IMR-90 (cell line): Measurements from ENCODE around the gene EPB41L5. TPM values are rescaled to one million over a fixed set of nuclear protein-coding genes. Genes with fewer than 3 reads are reported as not detected.
A peak's percentile ranks its signal among the peaks of the same experiment; 100 is the strongest.

ENCODE experiments used
- ATAC-seq: fragments of 200-7000 bp; cut with Tn5 transposase; 2 replicates; pipeline ENCODE4 v1.9.1; 2020; ENCODE audit warnings: low read depth, mild to moderate bottlenecking, moderate library complexity
- BruUV-seq: library from RNA; stranded (reverse); fragments of 400-500 nt; replicated peaks from 2 replicates; lab custom pipeline; 2021; lab: Mats Ljungman, UMichigan
- CTCF ChIA-PET: fragments of 300-600 bp; formaldehyde crosslinking; extraction: SDS; loops from one replicate; lab custom pipeline; 2021; ENCODE audit warnings: antibody characterized with exemption; lab: Yijun Ruan, JAX
- POLR2A ChIA-PET: fragments of 300-600 bp; sonication (Branson Sonifier 250); formaldehyde crosslinking; loops from one replicate; lab custom pipeline; 2022; ENCODE audit warnings: antibody characterized with exemption; ENCODE audit not compliant: unreplicated experiment; lab: Charles Lee
- DNase-seq: peaks from one replicate; pipeline ENCODE4 v3.0.0; 2013
- H2AFZ ChIP-seq: replicated peaks from 2 replicates; pipeline ENCODE3; 2013; ENCODE audit warnings: low read length, mild to moderate bottlenecking; ENCODE audit not compliant: poor library complexity
- H2AK5ac ChIP-seq: 2 replicates; pipeline ENCODE4 v1.6.1; 2013; ENCODE audit warnings: low read depth, low read length, inconsistent platforms
- H2AK9ac ChIP-seq: replicated peaks from 2 replicates; pipeline ENCODE3; 2013; ENCODE audit warnings: mild to moderate bottlenecking, low read depth, low read length, moderate library complexity; ENCODE audit not compliant: poor library complexity
- H2BK120ac ChIP-seq: 2 replicates; pipeline ENCODE4 v1.6.1; 2013; ENCODE audit warnings: low read depth, low read length, inconsistent platforms
- H2BK15ac ChIP-seq: 3 replicates; pipeline ENCODE4 v1.6.1; 2013; ENCODE audit warnings: low read depth, low read length, inconsistent platforms
- H2BK20ac ChIP-seq: 2 replicates; pipeline ENCODE4 v1.6.1; 2013; ENCODE audit warnings: low read depth, mild to moderate bottlenecking, inconsistent platforms, low read length, moderate library complexity
- H2BK5ac ChIP-seq: 2 replicates; pipeline ENCODE4 v1.6.1; 2013; ENCODE audit warnings: mild to moderate bottlenecking, low read depth, low read length, inconsistent platforms; ENCODE audit not compliant: poor library complexity, severe bottlenecking
- H3K14ac ChIP-seq: replicated peaks from 2 replicates; pipeline ENCODE4 v1.6.1; 2013; ENCODE audit warnings: low read depth, low read length, inconsistent platforms
- H3K18ac ChIP-seq: 2 replicates; pipeline ENCODE4 v1.6.1; 2013; ENCODE audit warnings: low read depth, low read length, control low read depth
- H3K23ac ChIP-seq: 2 replicates; pipeline ENCODE4 v1.6.1; 2013; ENCODE audit warnings: low read depth, low read length, inconsistent platforms
- H3K27ac ChIP-seq: 2 replicates; pipeline ENCODE4 v1.5.1; 2013; ENCODE audit warnings: mild to moderate bottlenecking, control low read depth, low read length; ENCODE audit not compliant: insufficient read depth
- H3K27me3 ChIP-seq: 2 replicates; pipeline ENCODE4 v1.6.1; 2013; ENCODE audit warnings: low read length; ENCODE audit not compliant: control insufficient read depth, insufficient read depth
- H3K36me3 ChIP-seq: 2 replicates; pipeline ENCODE4 v1.6.1; 2013; ENCODE audit warnings: low read length, mixed read lengths; ENCODE audit not compliant: control insufficient read depth, insufficient read depth
- H3K4ac ChIP-seq: 2 replicates; pipeline ENCODE4 v1.6.1; 2013; ENCODE audit warnings: low read depth, low read length, inconsistent platforms
- H3K4me1 ChIP-seq: 2 replicates; pipeline ENCODE4 v1.6.1; 2013; ENCODE audit warnings: low read length, mixed read lengths; ENCODE audit not compliant: control insufficient read depth, insufficient read depth
- H3K4me2 ChIP-seq: 2 replicates; pipeline ENCODE4 v1.6.1; 2013; ENCODE audit warnings: low read depth, mild to moderate bottlenecking, control low read depth, low read length, moderate library complexity
- H3K4me3 ChIP-seq: 2 replicates; pipeline ENCODE4 v1.5.1; 2013; ENCODE audit warnings: low read depth, mild to moderate bottlenecking, control low read depth, low read length, moderate library complexity; ENCODE audit not compliant: insufficient read depth
- H3K56ac ChIP-seq: 2 replicates; pipeline ENCODE4 v1.6.1; 2013; ENCODE audit warnings: low read length, inconsistent platforms; ENCODE audit not compliant: insufficient read depth; ENCODE audit errors: extremely low read depth
- H3K79me1 ChIP-seq, 2 experiments: 2 replicates each; pipeline ENCODE4 v1.6.1; 2013; ENCODE audit warnings: low read length in 2 of 2, inconsistent platforms in 1 of 2, low read depth in 1 of 2
- H3K9ac ChIP-seq: 2 replicates; pipeline ENCODE4 v1.6.1; 2013; ENCODE audit warnings: low read depth, low read length, control low read depth
- H3K9me1 ChIP-seq: 2 replicates; pipeline ENCODE4 v1.6.1; 2013; ENCODE audit warnings: low read length, inconsistent platforms; ENCODE audit not compliant: insufficient read depth
- H3K9me3 ChIP-seq: 2 replicates; pipeline ENCODE4 v1.6.1; 2013; ENCODE audit warnings: low read length; ENCODE audit not compliant: control insufficient read depth, insufficient read depth
- H4K20me1 ChIP-seq: 2 replicates; pipeline ENCODE4 v1.6.1; 2013; ENCODE audit warnings: low read length, inconsistent platforms; ENCODE audit not compliant: insufficient read depth
- H4K5ac ChIP-seq: 2 replicates; pipeline ENCODE4 v1.6.1; 2013; ENCODE audit warnings: mild to moderate bottlenecking, low read depth, low read length, control low read depth
- H4K8ac ChIP-seq, 2 experiments: 2 replicates each; pipeline ENCODE4 v1.6.1; 2013; ENCODE audit warnings: low read depth in 2 of 2, low read length in 2 of 2, control low read depth in 1 of 2, inconsistent platforms in 1 of 2
- H4K91ac ChIP-seq: 2 replicates; pipeline ENCODE4 v1.6.1; 2013; ENCODE audit warnings: low read depth, low read length, inconsistent platforms; ENCODE audit not compliant: insufficient read depth
- CEBPB ChIP-seq: IDR thresholded peaks from 2 replicates; pipeline ENCODE4 v1.6.1; 2012; ENCODE audit warnings: low read depth, low read length, improper control_type of control experiment
- CHD1 ChIP-seq: IDR thresholded peaks from 2 replicates; pipeline ENCODE4 v1.6.1; 2012; ENCODE audit warnings: low read depth, low read length, improper control_type of control experiment
- MAFK ChIP-seq: IDR thresholded peaks from 2 replicates; pipeline ENCODE4 v1.6.1; 2012; ENCODE audit warnings: low read depth, low read length, improper control_type of control experiment
- SMC3 ChIP-seq: fragments of 150-350 bp; IDR thresholded peaks from 2 replicates; pipeline ENCODE4 v1.6.1; 2016; ENCODE audit warnings: low read depth, mild to moderate bottlenecking, antibody characterized with exemption, low read length, moderate library complexity
- WGBS, 2 experiments: methylation state at CpG; one replicate each; pipeline versions ENCODE4 v1.1.5 to v1.1.7; 2013; ENCODE audit warnings: missing lambda C conversion rate in 2 of 2; ENCODE audit not compliant: insufficient read length in 1 of 2; ENCODE audit errors: extremely low coverage in 2 of 2; 5-methylcytosine and 5-hydroxymethylcytosine counted together
- dilution Hi-C: fragments of 300-500 bp; cut with HindIII; formaldehyde crosslinking; loops from one replicate; pipeline ENCODE4 v1.14.3; 2018; ENCODE audit warnings: low sequenced_read_pairs; ENCODE audit not compliant: unreplicated experiment
- in situ Hi-C: fragments of 300-500 bp; cut with MboI; formaldehyde crosslinking; loops from 3 replicates; pipeline ENCODE4 v1.14.3; 2019; ENCODE audit warnings: low sequenced_read_pairs, inconsistent platforms, mixed read lengths
- intact Hi-C: fragments of 100-400 bp; cut with micrococcal nuclease; formaldehyde crosslinking; loops from 2 replicates; pipeline ENCODE4 v1.10.0; 2022
- polyA plus RNA-seq, 3 experiments: library from polyadenylated mRNA; depleted of rRNA; stranded (reverse); fragments of >200 nt; gene quantifications; 2 replicates each; pipeline ENCODE4 v1.2.3, GENCODE V29; 2012; ENCODE audit warnings: low replicate concordance in 1 of 3
- total RNA-seq: library from RNA; depleted of rRNA; stranded (reverse); fragments of >200 nt; gene quantifications from 2 replicates; pipeline ENCODE4 v1.2.3, GENCODE V29; 2012
- TF ChIP-seq, protein P1 (sequence below): conservative IDR thresholded peaks from 2 replicates; pipeline ENCODE4 v1.5.1; 2012; ENCODE audit warnings: mild to moderate bottlenecking, low read depth, low read length, improper control_type of control experiment

Gene EPB41L5
- total and polyA plus RNA-seq, 2 of the 4 experiments (the other 2 are of a cell fraction): 5.1 to 10.6 TPM

GRCh38 chr2:120012363-120012762 is 514 bp upstream of the EPB41L5 start:
- dilution Hi-C loops: no loop called here
- Histone ChIP-seq H2AK5ac (no peak overlapping the region), H3K79me1 (peaks cover 3 to 23% of the 10 kb centered on the region in 2 experiments; a peak in 3 of 4 replicates), H2BK15ac (no peak overlapping the region), H3K9me3 (no peaks in the 10 kb centered on the region), H2BK120ac (no peak overlapping the region), H2AFZ (peak overlapping the region; percentile 83), H3K4me2 (peak overlapping the region; percentile 82), H4K5ac (no peak overlapping the region), H3K4ac (no peak overlapping the region), H4K8ac (no peak overlapping the region; a peak in 2 of 4 replicates), H3K4me3 (peak overlapping the region; percentile 93), H3K4me1 (peaks cover 4% of the 10 kb centered on the region; the same call in 1 of the 2 replicates), H2AK9ac (no peak overlapping the region), H2BK20ac (no peak overlapping the region), H3K27me3 (no peaks in the 10 kb centered on the region), H3K14ac (peak overlapping the region; percentile 19), H4K91ac (no peak overlapping the region), H4K20me1 (peaks cover 4% of the 10 kb centered on the region; the same call in 1 of the 2 replicates), H3K27ac (no peak overlapping the region), H3K56ac (no peak overlapping the region), H2BK5ac (peak overlapping the region; percentile 30), H3K18ac (no peak overlapping the region), H3K9me1 (no peaks in the 10 kb centered on the region), H3K36me3 (no peaks in the 10 kb centered on the region), H3K9ac (peak overlapping the region; percentile 57; the same call in 1 of the 2 replicates), H3K23ac (peak overlapping the region; percentile 86; the same call in 1 of the 2 replicates)
- ChIA-PET CTCF (interaction anchor here (0.6 kb wide), 1 partner anchor 235 kb away, joined by 3 read pairs; no protein-coding TSS in a partner anchor), POLR2A (interaction anchor here (0.6 kb wide), 1 partner anchor 252 kb away, joined by 4 read pairs; the partner anchor contains the start of gene PTPN4)
- WGBS, 2 experiments: no CpG with 5 or more reads among the region's 8 CpGs
- no peak for ATAC-seq
- in situ Hi-C loops: no loop called here
- no peak for DNase-seq
- intact Hi-C loops: loop anchor here (2.0 to 5.0 kb wide), 3 partner anchors 55 to 162 kb away; no protein-coding TSS in a partner anchor
- BruUV-seq: no TSS peak
- TF ChIP-seq, protein P1, sequence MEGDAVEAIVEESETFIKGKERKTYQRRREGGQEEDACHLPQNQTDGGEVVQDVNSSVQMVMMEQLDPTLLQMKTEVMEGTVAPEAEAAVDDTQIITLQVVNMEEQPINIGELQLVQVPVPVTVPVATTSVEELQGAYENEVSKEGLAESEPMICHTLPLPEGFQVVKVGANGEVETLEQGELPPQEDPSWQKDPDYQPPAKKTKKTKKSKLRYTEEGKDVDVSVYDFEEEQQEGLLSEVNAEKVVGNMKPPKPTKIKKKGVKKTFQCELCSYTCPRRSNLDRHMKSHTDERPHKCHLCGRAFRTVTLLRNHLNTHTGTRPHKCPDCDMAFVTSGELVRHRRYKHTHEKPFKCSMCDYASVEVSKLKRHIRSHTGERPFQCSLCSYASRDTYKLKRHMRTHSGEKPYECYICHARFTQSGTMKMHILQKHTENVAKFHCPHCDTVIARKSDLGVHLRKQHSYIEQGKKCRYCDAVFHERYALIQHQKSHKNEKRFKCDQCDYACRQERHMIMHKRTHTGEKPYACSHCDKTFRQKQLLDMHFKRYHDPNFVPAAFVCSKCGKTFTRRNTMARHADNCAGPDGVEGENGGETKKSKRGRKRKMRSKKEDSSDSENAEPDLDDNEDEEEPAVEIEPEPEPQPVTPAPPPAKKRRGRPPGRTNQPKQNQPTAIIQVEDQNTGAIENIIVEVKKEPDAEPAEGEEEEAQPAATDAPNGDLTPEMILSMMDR: no peak
- TF ChIP-seq CHD1: no peak
- no peak for TF ChIP-seq MAFK
- no peak for TF ChIP-seq SMC3
- no peak for TF ChIP-seq CEBPB
